ENCODE results near the gene SH3PXD2B. TPM values are rescaled to one million over a fixed set of nuclear protein-coding genes. Genes with fewer than 3 reads are reported as not detected.

The SH3PXD2B gene
- total RNA-seq, 6 experiments from 2014 or later, result 2.5 to 6.8 (median 5.2) TPM

DNA sequence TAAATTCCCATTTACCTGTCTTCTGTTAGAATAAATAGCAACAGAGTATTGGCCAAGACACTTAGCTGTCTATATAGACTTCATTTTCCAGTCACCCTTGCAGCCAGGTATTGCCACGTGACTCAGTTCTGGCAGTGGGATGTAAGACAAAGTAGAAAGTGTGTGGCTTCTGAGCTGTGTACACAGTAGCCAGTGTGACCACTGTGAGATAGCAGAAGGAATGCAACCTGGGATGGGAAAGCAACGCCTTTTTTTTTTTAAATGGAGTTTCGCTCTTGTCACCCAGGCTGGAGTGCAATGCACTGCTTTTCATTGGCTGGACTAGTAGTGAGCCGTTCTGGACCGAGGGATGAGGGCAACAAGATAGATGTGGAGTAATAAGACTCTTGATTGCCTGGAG lies 106.2 kb downstream of the SH3PXD2B start:
- 90% methylated on average over 5 of the region's 5 CpGs for WGBS (ENCODE audit: insufficient coverage, low coverage, low lambda C conversion rate, missing lambda C conversion rate)
- TF ChIP-seq POLR2A (IDR thresholded peaks at IDR 0.05), result no peak
- TF ChIP-seq CTCF (IDR thresholded peaks at IDR 0.05), result no peak
- Histone ChIP-seq H3K36me3 (no peaks in the 10 kb centered on the region), H3K27ac (no peak overlapping the region), H3K4me1 (no peaks in the 10 kb centered on the region), H3K9me3 (no peaks in the 10 kb centered on the region), H3K27me3 (no peaks in the 10 kb centered on the region), H3K4me3 (no peak overlapping the region)
- DNase-seq (no peak), ATAC-seq (no peak)
- intact Hi-C loops (cut with DNase I), result no loop called here

DNA sequence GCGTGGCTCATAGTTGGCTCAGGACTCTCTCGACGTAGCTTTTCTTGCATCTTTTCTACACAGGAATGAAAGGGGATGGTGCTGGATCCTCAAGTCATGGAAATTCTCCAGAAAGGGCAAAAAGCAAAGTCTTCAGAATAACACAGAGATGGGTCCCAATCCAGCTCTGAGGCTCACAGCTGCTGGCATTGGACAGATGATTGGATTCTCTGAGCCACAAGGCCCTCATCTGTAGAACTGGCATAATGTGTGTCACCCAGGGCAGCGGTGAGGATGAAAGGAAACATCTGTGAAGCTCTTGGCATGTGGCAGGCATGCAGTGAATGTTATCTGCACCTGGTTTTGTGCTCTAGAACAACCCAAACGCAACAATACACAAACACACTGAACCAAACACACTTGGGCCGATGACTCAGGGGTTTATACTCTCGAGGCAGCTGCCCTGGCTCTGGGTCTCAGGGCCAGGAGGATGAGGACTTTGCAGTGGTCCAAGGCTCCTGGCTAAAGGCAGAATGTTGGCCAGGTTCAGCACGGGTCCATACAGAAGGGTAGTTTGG lies 106.8 kb downstream of the SH3PXD2B start:
- ATAC-seq (no peak), DNase-seq (no peak)
- Histone ChIP-seq H3K4me3 (no peak overlapping the region), H3K4me1 (no peaks in the 10 kb centered on the region), H3K27me3 (no peaks in the 10 kb centered on the region), H3K27ac (no peak overlapping the region), H3K36me3 (no peaks in the 10 kb centered on the region), H3K9me3 (no peaks in the 10 kb centered on the region)
- no peak for TF ChIP-seq CTCF (IDR thresholded peaks at IDR 0.05)
- TF ChIP-seq POLR2A (IDR thresholded peaks at IDR 0.05), result no peak
- WGBS (ENCODE audit: insufficient coverage, low coverage, low lambda C conversion rate, missing lambda C conversion rate), result 76% methylated on average over 5 of the region's 8 CpGs
- intact Hi-C loops (cut with DNase I), result no loop called here

DNA sequence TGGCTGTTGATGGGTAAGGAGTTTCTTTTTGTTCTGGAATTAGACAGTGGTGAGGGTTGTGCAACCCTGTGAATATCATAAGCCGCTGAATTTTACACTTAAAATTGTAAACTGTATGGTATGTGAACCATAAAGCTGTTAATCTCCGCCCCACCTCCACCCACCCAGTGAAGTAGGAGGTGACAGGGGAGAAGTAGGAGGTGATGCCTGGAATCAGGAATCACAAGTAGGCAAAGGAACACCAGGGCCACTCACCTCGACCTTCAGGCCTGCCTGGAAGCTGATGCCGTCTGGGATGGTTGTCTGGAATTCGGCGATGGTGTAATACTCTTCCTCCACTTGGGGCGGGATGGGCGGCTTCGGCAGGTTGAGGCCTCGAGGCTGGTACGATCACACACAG lies 108.4 kb downstream of the SH3PXD2B start:
- no peaks in the 10 kb centered on the region for H3K36me3 ChIP-seq
- TF ChIP-seq CTCF (IDR thresholded peaks at IDR 0.05) (no peak), POLR2A (IDR thresholded peaks at IDR 0.05) (no peak)

GRCh38 chr5:172344855-172345409 lies 109.4 kb downstream of the SH3PXD2B start:
- intact Hi-C loops (cut with DNase I), result no loop called here
- DNase-seq, result peak in 1 of 3 donors; percentile 21
- H3K36me3 ChIP-seq, result no peaks in the 10 kb centered on the region
- no peaks in the 10 kb centered on the region for H3K9me3 ChIP-seq
- no peak for ATAC-seq
- WGBS (ENCODE audit: insufficient coverage, low coverage, low lambda C conversion rate, missing lambda C conversion rate), result 60% methylated on average over 1 of the region's 3 CpGs
- no peaks in the 10 kb centered on the region for H3K4me1 ChIP-seq
- no peak overlapping the region for H3K4me3 ChIP-seq
- H3K27me3 ChIP-seq, result no peaks in the 10 kb centered on the region
- H3K27ac ChIP-seq, result no peak overlapping the region
- TF ChIP-seq CTCF (IDR thresholded peaks at IDR 0.05) (no peak), POLR2A (IDR thresholded peaks at IDR 0.05) (no peak)

More for the DNA sequence above, 108.4 kb downstream of the SH3PXD2B start:
- H3K27ac ChIP-seq, result no peak overlapping the region
- no peaks in the 10 kb centered on the region for H3K9me3 ChIP-seq
- no peaks in the 10 kb centered on the region for H3K4me1 ChIP-seq
- DNase-seq (no peak), ATAC-seq (no peak)
- no peaks in the 10 kb centered on the region for H3K27me3 ChIP-seq
- H3K4me3 ChIP-seq, result no peak overlapping the region
- intact Hi-C loops (cut with DNase I), result no loop called here
- WGBS (ENCODE audit: insufficient coverage, low coverage, low lambda C conversion rate, missing lambda C conversion rate), result 91% methylated on average over 4 of the region's 11 CpGs

All from right lobe of liver (tissue), 6 donors.